GM06990 (cell line): Measurements from ENCODE around the gene DCTN5.

Experiments
- DNase-seq: peaks from one replicate; pipeline ENCODE4 v3.0.0-alpha.2; 2011; ENCODE audit not compliant: insufficient read length; ENCODE audit errors: extremely low read depth
- H3K27me3 ChIP-seq: replicated peaks from 2 replicates; pipeline ENCODE4 v1.6.0; 2011; ENCODE audit warnings: low read length; ENCODE audit not compliant: control insufficient read depth, insufficient read depth
- H3K36me3 ChIP-seq: 2 replicates; pipeline ENCODE4 v1.5.1; 2011; ENCODE audit warnings: low read length; ENCODE audit not compliant: control insufficient read depth, insufficient read depth
- H3K4me3 ChIP-seq: replicated peaks from 2 replicates; pipeline ENCODE4 v1.5.1; 2011; ENCODE audit warnings: low read depth, mild to moderate bottlenecking, control low read depth, low read length
- TF ChIP-seq, protein P1 (sequence below): IDR thresholded peaks from 2 replicates; pipeline ENCODE4 v1.5.1; 2011; ENCODE audit warnings: low read length, control low read depth, mild to moderate bottlenecking, inconsistent platforms; ENCODE audit not compliant: insufficient read depth, poor library complexity, severe bottlenecking

The DCTN5 gene

DNA sequence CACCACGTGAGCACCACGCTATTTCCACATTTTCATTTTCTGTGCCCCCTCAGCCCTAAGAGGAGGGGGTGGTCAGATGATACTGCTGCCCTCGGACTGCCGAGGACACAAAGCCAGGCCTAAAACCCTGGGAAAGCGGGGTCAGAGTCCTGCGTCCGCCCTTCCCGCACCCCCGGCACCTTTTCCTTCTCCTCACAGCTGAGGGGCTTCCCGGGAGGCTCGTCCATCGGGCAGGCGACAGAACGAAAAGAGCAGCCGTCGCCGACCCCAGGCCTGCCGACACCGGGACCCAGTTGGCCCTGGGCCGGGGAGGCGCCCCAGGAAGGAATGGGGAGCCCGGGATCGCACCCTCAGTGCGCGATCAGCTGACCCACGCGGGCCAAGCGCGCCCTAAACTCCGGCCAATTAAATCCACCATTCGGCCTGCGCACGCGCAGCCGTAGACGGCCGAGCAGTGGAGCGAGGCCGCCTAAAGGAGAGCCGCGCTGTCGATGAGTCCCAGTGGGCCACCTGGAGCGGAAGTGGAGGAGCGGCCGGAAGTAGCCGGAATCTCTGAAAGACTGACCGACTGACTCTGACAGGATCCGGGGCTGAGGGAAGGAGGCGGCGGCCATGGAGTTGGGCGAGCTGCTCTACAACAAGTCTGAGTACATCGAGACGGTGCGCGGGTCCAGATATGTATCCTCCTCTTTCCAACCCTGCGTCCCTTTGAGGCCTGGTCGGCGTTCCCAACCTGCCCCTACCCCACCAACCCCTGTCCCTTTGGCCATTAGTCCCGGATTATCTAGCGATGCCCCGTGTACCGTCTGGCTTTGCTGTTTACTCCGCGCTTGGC is at the start of gene DCTN5, which contains the start of gene PALB2:
Gene DCTN5, plus strand, starts transcription at position 536 of the 835 bp plus-strand sequence. Its CDS starts 77 bp downstream, at position 613.
Gene PALB2, minus strand, starts transcription at position 380 of the 835 bp plus-strand sequence. Its CDS starts 153 bp downstream, at position 227.
- H3K4me3 ChIP-seq, result peak within 1 kb of the TSS; percentile 100
- peak; percentile 94 for DNase-seq
- TF ChIP-seq, protein P1, sequence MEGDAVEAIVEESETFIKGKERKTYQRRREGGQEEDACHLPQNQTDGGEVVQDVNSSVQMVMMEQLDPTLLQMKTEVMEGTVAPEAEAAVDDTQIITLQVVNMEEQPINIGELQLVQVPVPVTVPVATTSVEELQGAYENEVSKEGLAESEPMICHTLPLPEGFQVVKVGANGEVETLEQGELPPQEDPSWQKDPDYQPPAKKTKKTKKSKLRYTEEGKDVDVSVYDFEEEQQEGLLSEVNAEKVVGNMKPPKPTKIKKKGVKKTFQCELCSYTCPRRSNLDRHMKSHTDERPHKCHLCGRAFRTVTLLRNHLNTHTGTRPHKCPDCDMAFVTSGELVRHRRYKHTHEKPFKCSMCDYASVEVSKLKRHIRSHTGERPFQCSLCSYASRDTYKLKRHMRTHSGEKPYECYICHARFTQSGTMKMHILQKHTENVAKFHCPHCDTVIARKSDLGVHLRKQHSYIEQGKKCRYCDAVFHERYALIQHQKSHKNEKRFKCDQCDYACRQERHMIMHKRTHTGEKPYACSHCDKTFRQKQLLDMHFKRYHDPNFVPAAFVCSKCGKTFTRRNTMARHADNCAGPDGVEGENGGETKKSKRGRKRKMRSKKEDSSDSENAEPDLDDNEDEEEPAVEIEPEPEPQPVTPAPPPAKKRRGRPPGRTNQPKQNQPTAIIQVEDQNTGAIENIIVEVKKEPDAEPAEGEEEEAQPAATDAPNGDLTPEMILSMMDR, result no peak
- H3K36me3 ChIP-seq, result peaks cover 3% of the 10 kb centered on the region
- no peaks in the 10 kb centered on the region for H3K27me3 ChIP-seq

DNA sequence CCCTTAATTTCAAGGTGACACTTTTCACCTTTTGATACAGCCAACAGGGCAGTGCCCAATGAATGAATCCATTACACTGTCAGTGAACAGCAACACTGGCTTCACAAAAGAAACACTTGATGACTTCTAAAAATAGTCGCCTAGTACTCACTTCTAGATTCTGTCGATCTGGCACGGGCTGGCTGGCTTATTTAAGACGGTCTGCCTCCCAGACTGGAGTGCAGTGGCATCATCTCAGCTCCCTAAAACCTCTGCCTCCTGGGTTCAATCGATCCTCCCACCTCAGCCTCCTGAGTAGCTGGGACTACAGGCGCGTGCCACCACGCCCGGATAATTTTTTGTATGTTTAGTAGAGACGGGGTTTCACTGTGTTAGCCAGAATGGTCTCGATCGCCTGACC is 47.1 kb upstream of the DCTN5 start:
- TF ChIP-seq, protein P1, result no peak
- Histone ChIP-seq H3K4me3 (no peak overlapping the region), H3K27me3 (no peaks in the 10 kb centered on the region), H3K36me3 (peaks cover 17% of the 10 kb centered on the region)
- no peak for DNase-seq

DNA sequence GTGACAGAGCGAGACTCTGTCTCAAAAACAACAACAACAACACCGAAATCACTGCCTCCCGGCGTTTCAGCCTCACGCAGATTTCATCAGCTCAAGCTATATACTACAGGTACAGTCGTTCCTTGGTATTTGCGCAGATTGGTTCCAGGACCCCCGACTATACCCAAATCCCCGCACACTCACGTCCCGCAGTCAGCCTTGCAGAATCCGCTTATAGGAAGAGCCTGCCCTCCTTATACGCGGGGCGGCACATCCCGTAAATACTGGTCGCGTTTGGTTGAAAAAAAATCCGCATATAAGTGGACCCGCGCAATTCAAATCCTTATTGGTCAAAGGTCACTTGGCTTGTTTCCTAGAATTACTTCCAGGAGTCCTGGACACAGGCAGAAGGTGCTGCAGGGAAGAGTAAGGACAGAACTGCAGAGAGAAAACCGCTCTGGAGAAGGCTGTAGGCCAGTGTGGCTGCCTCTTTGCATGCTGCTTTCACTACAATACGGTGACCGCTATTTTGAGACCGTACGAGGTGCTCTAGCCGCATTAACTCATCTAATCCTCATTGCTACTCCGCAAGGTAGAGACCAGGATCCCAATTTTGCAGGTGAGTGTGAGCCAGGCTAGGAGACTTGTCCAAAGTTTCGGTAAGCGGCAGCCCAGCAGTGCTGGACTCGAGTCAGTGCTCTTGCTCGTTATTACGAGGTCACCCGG is 45.9 kb upstream of the DCTN5 start:
- H3K27me3 ChIP-seq, result no peaks in the 10 kb centered on the region
- H3K4me3 ChIP-seq, result peak overlapping the region; percentile 99
- no peak for DNase-seq
- peaks cover 13% of the 10 kb centered on the region for H3K36me3 ChIP-seq
- TF ChIP-seq, protein P1, result no peak

DNA sequence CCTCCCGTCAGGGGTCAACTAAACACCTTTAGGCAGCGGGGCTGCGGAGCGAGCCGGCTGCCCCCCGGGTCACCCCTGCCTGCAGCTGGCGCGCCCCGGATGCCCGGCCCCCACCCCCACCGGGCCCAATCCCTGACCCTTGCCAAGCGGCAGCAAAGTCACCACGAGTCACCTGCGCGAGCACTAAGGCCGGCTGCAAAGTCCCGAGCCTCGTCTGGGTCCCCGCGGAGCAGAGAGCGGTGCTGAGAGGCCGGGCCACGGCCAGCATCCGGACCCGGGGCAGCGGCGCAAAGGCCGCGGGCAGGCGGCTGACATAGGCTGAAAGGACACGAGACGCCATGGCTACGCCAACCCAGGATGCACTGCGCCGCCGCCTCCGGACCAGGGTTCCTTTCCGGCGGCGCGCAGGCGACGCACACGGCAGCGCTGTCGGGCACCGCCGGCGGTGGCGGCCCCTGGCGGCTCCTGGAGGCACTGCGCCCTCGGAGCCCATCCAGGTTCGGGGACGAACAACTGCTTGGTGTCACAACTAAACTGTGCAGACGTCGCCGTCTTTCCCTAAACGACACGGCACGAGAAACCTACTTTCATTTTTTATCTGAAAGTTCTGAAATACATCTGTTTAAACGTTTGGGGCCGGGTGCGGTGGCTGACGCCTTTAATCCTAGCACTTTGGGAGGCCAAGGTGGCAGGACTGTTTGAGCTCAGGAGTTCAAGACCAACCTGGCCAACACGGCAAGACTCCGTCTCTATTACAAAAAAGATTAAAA is 45.1 kb upstream of the DCTN5 start, which contains the start of gene NDUFAB1:
Gene NDUFAB1, minus strand, starts transcription at position 366 of the 770 bp plus-strand sequence. Its CDS starts 26 bp downstream, at position 340.
- Histone ChIP-seq H3K36me3 (peaks cover 10% of the 10 kb centered on the region), H3K27me3 (no peaks in the 10 kb centered on the region), H3K4me3 (peak within 1 kb of the TSS; percentile 99)
- peak; percentile 94 for DNase-seq
- TF ChIP-seq, protein P1, result peak; percentile 70

DNA sequence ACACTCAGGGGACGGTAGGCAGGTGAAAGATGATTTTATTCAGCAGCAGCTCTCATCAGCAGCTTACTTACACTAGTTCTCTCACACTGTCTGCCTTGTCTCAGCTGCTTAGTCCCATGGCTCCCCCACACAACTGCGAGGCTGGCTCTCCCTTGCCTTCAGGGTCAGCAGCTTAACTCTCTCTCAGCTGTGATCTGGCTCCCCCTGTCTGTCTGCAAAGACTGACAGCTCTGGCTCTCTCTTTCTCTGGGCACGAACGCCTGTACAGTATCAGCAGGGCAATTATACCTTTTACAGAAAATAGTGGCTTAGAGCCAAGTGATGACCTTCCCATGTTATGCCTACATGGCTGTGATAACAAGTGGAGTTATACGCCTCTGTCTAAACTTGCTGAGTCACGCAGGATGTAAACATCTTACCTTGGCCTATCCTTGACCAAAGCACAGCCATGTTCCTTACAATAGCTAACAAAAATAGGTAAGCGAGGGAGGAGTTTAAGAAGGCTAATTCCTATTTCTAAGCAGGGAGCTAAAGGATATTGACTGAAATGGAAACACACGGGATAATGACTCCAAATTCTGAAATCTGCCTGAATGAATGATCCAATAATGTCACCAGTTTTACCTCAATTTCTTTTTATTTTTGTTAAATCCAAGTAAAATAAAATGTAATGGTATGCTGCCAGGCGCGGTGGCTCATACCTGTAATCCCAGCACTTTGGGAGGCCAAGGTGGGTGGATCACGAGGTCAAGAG is 44.1 kb upstream of the DCTN5 start:
- peak; percentile 11 for DNase-seq
- TF ChIP-seq, protein P1, result peak; percentile 72

More for the DNA sequence above, 44.1 kb upstream of the DCTN5 start:
- Histone ChIP-seq H3K36me3 (peaks cover 5% of the 10 kb centered on the region), H3K27me3 (no peaks in the 10 kb centered on the region), H3K4me3 (no peak overlapping the region)
